Measurements from ENCODE around the gene METAP1D.

METAP1D gene

DNA sequence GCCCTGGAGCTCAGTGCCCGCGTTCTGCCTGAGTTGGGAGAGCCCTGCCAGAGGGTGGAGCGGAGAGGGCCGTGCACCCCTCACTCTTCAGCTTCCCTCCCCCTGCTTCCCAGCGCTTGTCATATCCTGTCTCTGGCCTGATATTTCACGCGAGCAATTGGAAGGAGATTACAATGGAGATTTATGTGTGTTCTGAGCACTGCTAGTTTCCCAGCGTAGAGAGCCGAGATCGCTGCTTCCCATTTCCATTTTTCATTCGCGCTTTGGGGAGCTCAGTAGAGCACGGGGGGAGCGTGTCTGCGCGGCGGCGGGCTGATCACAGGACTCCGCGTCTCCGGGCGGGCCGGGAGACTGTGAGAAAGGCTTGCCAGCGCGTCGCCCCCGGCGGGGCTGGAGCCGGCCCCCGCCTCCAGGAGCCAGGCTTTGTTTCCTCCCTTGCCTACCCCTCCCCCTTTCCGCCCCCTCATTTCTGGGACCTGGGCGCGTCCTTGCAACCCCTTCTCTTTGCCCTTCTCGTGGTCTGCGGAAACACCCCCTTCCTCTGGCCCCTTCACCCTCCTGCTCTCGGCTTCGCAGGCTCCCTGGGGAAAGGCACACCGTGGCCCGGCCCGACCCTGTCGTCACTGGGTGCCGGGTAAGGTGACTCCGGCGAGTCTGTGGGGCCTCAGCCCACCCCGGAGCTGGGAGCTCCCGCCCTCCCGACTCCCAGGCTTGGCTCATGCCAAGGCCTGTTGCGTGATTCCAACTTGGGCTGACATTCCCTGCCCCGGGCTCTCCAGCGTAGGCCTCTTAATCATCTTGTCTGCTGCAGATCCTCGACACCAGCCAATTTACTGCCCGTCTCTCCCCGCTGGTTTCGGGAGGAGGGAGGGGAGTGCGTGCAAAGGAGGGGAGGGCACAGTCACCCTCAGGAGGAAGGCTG, 97.1 kb downstream of the METAP1D start:
- H3K4me3 ChIP-seq, result peak overlapping the region in 1 of 2 donors; percentile 13
- H3K27ac ChIP-seq, result no peak overlapping the region

DNA sequence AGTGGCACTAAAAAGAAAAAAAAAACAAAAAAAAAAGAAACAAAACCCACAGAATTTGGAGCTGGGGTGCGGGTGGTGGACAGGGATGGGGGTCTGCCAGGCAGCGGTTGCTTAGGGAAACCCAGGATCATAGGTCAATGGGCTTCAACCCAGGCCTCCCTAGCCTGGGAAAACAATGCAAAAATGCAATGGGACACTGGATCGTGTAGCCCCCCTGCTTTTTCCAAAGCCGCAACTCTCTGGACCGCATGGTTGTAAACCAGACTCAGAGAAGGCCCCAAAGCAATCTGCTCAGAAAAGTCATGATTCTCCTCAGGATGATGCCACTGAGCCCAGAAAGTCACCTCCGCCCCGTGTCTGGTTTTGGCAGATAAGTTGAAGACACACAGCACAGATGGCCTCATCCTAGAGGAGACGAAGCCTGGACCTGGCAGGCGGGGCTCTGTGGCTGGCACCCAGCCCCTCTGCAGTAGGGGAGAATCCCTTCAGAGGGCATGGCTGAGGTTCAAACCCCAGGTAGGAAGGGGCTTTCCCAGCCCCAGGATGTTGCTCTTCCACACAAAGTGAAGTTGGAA, 97.9 kb downstream of the METAP1D start:
- Histone ChIP-seq H3K4me3 (no peak overlapping the region), H3K4me1 (peaks cover 0 to 84% (median 76%) of the 10 kb centered on the region in 4 donors), H3K36me3 (no peaks in the 10 kb centered on the region), H3K27ac (no peak overlapping the region), H3K9me3 (no peaks in the 10 kb centered on the region), H3K27me3 (peaks cover 20 to 100% of the 10 kb centered on the region in 2 donors)
- DNase-seq, result no peak
- TF ChIP-seq, protein P1, sequence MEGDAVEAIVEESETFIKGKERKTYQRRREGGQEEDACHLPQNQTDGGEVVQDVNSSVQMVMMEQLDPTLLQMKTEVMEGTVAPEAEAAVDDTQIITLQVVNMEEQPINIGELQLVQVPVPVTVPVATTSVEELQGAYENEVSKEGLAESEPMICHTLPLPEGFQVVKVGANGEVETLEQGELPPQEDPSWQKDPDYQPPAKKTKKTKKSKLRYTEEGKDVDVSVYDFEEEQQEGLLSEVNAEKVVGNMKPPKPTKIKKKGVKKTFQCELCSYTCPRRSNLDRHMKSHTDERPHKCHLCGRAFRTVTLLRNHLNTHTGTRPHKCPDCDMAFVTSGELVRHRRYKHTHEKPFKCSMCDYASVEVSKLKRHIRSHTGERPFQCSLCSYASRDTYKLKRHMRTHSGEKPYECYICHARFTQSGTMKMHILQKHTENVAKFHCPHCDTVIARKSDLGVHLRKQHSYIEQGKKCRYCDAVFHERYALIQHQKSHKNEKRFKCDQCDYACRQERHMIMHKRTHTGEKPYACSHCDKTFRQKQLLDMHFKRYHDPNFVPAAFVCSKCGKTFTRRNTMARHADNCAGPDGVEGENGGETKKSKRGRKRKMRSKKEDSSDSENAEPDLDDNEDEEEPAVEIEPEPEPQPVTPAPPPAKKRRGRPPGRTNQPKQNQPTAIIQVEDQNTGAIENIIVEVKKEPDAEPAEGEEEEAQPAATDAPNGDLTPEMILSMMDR (IDR thresholded peaks at IDR 0.05), result no peak
- intact Hi-C loops (cut with DNase I; ENCODE audit: low total_unique reads), result loop anchor here (5.0 kb wide), 1 partner anchor 95 kb away; no protein-coding TSS in a partner anchor

More for the DNA sequence above, 97.1 kb downstream of the METAP1D start:
- Histone ChIP-seq H3K27me3 (peaks cover 15 to 100% of the 10 kb centered on the region in 2 donors), H3K36me3 (no peaks in the 10 kb centered on the region), H3K4me1 (peaks cover 0 to 76% (median 69%) of the 10 kb centered on the region in 4 donors), H3K9me3 (no peaks in the 10 kb centered on the region)
- no peak for DNase-seq
- intact Hi-C loops (cut with DNase I; ENCODE audit: low total_unique reads), result loop anchor here (5.0 kb wide), 1 partner anchor 95 kb away; no protein-coding TSS in a partner anchor
- TF ChIP-seq, protein P1 (IDR thresholded peaks at IDR 0.05), result no peak

DNA sequence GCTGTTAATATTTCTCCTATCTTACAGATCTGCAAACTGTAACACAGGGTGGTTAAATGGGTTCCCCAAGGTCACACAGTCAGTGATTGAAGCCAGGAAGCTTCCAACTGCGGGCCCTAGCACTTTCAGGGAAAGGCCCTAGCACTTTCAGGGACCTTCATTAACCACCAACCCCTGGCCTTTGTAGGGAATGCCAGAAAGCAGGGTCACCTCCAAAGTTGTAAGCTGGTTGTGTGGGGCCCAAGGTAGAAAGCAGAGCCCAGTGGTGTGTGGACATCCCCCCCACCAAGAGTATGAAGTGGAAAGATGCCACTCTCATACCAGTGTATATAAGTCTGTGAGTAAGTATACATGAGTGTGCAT, 98.5 kb downstream of the METAP1D start:
- Histone ChIP-seq H3K9me3 (no peaks in the 10 kb centered on the region), H3K27ac (no peak overlapping the region), H3K27me3 (peaks cover 21 to 100% of the 10 kb centered on the region in 2 donors), H3K4me1 (peaks cover 0 to 90% (median 81%) of the 10 kb centered on the region in 4 donors), H3K36me3 (no peaks in the 10 kb centered on the region), H3K4me3 (no peak overlapping the region)
- intact Hi-C loops (cut with DNase I; ENCODE audit: low total_unique reads), result loop anchor here (5.0 kb wide), 1 partner anchor 96 kb away; no protein-coding TSS in a partner anchor
- TF ChIP-seq, protein P1 (IDR thresholded peaks at IDR 0.05), result no peak
- no peak for DNase-seq

DNA sequence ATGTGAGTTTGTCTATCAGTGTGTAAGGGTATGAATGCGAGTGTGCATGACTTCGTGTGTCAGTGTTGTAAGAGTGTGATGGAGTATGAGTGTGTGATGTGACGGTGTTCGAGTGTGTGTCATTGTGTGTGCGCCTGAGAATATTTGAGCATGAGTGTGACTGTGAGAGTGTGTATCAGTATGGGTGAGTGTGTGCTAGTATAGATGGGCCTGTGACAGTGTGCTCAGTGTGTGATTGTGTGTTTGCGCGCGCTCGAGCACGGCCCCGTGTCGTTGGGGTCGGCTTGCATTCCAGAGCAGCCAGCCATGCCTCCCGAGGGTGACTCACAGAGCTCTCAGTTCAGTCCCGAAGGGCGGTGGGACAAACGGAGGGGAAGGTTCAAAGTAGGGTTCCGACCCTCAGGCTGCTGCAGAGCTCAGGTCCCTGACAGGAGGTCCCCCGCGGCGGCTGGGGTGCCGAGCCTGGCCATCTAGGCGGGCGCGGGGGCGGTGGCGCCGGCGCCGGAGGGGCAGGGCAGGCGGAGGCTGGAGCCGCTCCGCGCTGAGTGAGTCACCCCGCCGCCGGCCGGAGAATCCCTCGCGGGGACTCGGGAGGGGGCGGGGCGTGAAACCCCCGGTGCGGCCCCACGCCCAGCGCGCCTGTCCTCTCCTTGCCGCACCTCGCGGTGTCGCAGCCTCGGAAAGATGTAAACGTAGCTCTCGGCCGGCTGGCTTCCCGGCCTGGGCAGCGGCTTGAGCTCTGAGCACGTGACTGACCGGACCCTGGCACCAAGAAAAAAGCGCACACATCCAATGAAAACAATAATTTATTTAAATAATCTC, 99.1 kb downstream of the METAP1D start:
- DNase-seq, result peak in 1 of 2 donors; percentile 72
- H3K27me3 ChIP-seq, result peaks cover 21 to 100% of the 10 kb centered on the region in 2 donors
- TF ChIP-seq, protein P1 (IDR thresholded peaks at IDR 0.05), result no peak
- H3K36me3 ChIP-seq, result no peaks in the 10 kb centered on the region
- intact Hi-C loops (cut with DNase I; ENCODE audit: low total_unique reads), result loop anchor here (5.0 kb wide), 1 partner anchor 97 kb away; no protein-coding TSS in a partner anchor
- peak overlapping the region; percentile 23 to 53 for H3K4me3 ChIP-seq
- H3K9me3 ChIP-seq, result no peaks in the 10 kb centered on the region
- no peak overlapping the region for H3K27ac ChIP-seq
- H3K4me1 ChIP-seq, result peaks cover 0 to 91% (median 83%) of the 10 kb centered on the region in 4 donors

DNA sequence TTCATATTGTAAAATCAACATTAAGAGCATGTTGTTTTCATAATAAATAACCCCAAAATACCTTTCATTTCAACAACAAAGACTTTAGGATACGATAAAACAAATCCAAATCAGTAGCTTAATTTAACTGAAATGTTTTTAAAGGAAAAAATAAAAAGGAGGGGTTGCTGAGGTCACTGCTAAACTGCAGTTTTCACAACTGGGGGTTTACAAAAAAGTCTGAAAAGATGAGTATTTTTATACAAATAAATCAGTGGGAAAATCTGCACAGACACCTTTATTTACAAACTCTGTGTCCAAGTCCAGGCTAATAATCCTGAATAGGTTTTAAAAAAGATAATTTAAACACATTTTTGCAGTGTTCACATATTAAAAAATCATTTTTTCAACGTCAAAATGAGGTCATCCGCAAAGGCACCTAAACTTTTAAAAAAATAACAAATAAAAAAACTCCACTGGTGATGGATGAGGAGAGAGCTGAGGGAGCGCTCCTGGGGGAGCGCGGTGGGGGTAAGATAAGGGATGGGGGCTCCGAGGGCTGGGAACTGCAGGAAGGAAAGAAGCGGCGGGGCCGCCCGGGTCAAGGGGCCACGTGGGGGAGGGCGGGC, 99.8 kb downstream of the METAP1D start:
- H3K36me3 ChIP-seq, result no peaks in the 10 kb centered on the region
- peaks cover 21 to 100% of the 10 kb centered on the region in 2 donors for H3K27me3 ChIP-seq
- H3K27ac ChIP-seq, result no peak overlapping the region
- H3K4me3 ChIP-seq, result peak overlapping the region in 1 of 2 donors; percentile 53
- no peaks in the 10 kb centered on the region for H3K9me3 ChIP-seq
- H3K4me1 ChIP-seq, result peaks cover 0 to 84% (median 77%) of the 10 kb centered on the region in 4 donors
- TF ChIP-seq, protein P1 (IDR thresholded peaks at IDR 0.05), result no peak
- intact Hi-C loops (cut with DNase I; ENCODE audit: low total_unique reads), result loop anchor here (5.0 to 10.0 kb wide), 3 partner anchors 97 to 395 kb away; no protein-coding TSS in a partner anchor
- DNase-seq, result no peak
